K562 (cell line): Measurements from ENCODE around the gene PSMA8. TPM values are rescaled to one million over a fixed set of nuclear protein-coding genes. Genes with fewer than 3 reads are reported as not detected.

Experiments used
- ATAC-seq: fragments of 200-7000 bp; cut with Tn5 transposase; 3 replicates; pipeline ENCODE4 v1.9.1; 2020; ENCODE audit warnings: moderate library complexity
- BruUV-seq: library from RNA; stranded (reverse); fragments of 400-500 nt; replicated peaks from 2 replicates; lab custom pipeline; 2021; lab: Mats Ljungman, UMichigan
- CTCF ChIA-PET: fragments of 300-600 bp; formaldehyde crosslinking; extraction: SDS; loops from one replicate; lab custom pipeline; 2021; ENCODE audit warnings: low intra/inter-chr PET ratio; lab: Yijun Ruan, JAX
- POLR2A ChIA-PET: fragments of 300-600, 350-650 bp; sonication (Branson Sonifier 250); formaldehyde crosslinking; extraction: SDS; loops from one replicate; lab custom pipeline; 2021; ENCODE audit warnings: antibody characterized with exemption, inconsistent platforms; lab: Yijun Ruan, JAX
- DNase-seq, 4 experiments: peaks; one replicate each; pipeline versions ENCODE4 v3.0.0 to v3.0.0-alpha.2; 2011 to 2018; ENCODE audit warnings: low spot score in 3 of 4, mixed read lengths in 3 of 4; ENCODE audit errors: extremely low read depth in 1 of 4
- FAIRE-seq: peaks from 2 replicates; lab custom pipeline; 2011; peaks lifted over from hg19 to GRCh38; lab: Jason Lieb, UNC
- H2AFZ ChIP-seq: 2 replicates; pipeline ENCODE4 v1.6.0; 2011; ENCODE audit warnings: low read depth, low read length, control low read depth, inconsistent platforms
- H3K27ac ChIP-seq: fragments of 200-600 bp; 3 replicates; pipeline ENCODE4 v1.8.0; 2011; ENCODE audit warnings: low read depth, mild to moderate bottlenecking, control low read depth, inconsistent platforms, low read length, moderate library complexity, mixed read lengths; ENCODE audit errors: extremely low read depth
- H3K27me3 ChIP-seq, 2 experiments: fragments of 300-600 bp in 1 of 2; 2 replicates in 1 of 2; 3 replicates in 1 of 2; pipeline versions ENCODE4 v1.6.0 to v1.8.0; 2011; ENCODE audit warnings: inconsistent platforms in 2 of 2, low read length in 2 of 2, mild to moderate bottlenecking in 1 of 2, mixed read lengths in 1 of 2, moderate library complexity in 1 of 2; ENCODE audit not compliant: control insufficient read depth in 2 of 2, insufficient read depth in 2 of 2
- H3K36me3 ChIP-seq: fragments of 300-600 bp; 3 replicates; pipeline ENCODE4 v1.8.0; 2011; ENCODE audit warnings: mild to moderate bottlenecking, low read length, inconsistent platforms; ENCODE audit not compliant: control insufficient read depth, insufficient read depth
- H3K4me1 ChIP-seq, 2 experiments: fragments of 200-600 bp in 1 of 2; replicated peaks in 1 of 2; 2 replicates in 1 of 2; 3 replicates in 1 of 2; pipeline versions ENCODE4 v1.5.1 to v1.8.0; 2011; ENCODE audit warnings: inconsistent platforms in 2 of 2, low read length in 2 of 2, mild to moderate bottlenecking in 1 of 2, mixed read lengths in 1 of 2, moderate library complexity in 1 of 2; ENCODE audit not compliant: control insufficient read depth in 2 of 2, insufficient read depth in 2 of 2
- H3K4me2 ChIP-seq: 2 replicates; pipeline ENCODE4 v1.6.1; 2011; ENCODE audit warnings: low read length, control low read depth, inconsistent platforms, mixed read lengths; ENCODE audit not compliant: insufficient read depth
- H3K4me3 ChIP-seq: fragments of 200-600 bp; sonication (generic), shearing (Covaris generic); 2 replicates; pipeline ENCODE4 v1.5.1; 2016; ENCODE audit warnings: control low read depth, inconsistent platforms
- H3K79me2 ChIP-seq: fragments of 200-600 bp; 3 replicates; pipeline ENCODE4 v1.8.0; 2011; ENCODE audit warnings: low read length, inconsistent platforms; ENCODE audit not compliant: control insufficient read depth, insufficient read depth
- H3K9ac ChIP-seq, 2 experiments: 2 replicates each; pipeline versions ENCODE4 v1.6.0 to v1.6.1; 2011; ENCODE audit warnings: low read depth in 2 of 2, low read length in 2 of 2, control low read depth in 1 of 2, inconsistent platforms in 1 of 2, mild to moderate bottlenecking in 1 of 2, mixed read lengths in 1 of 2; ENCODE audit not compliant: insufficient read depth in 1 of 2
- H3K9me1 ChIP-seq: one replicate; pipeline ENCODE4 v1.6.0; 2011; ENCODE audit warnings: inconsistent platforms, mild to moderate bottlenecking, low read length, moderate library complexity; ENCODE audit not compliant: control insufficient read depth, insufficient read depth
- H3K9me3 ChIP-seq: replicated peaks from 2 replicates; pipeline ENCODE4 v1.5.1; 2011; ENCODE audit warnings: low read depth, low read length, inconsistent platforms; ENCODE audit not compliant: control insufficient read depth, insufficient read depth
- H4K20me1 ChIP-seq: replicated peaks from 2 replicates; pipeline ENCODE4 v1.6.1; 2011; ENCODE audit warnings: low read length, inconsistent platforms, mixed read lengths; ENCODE audit not compliant: control insufficient read depth, insufficient read depth
- CHD4 ChIP-seq: fragments of 200-600 bp; sonication (generic); IDR thresholded peaks from 3 replicates; pipeline ENCODE4 v1.6.1; 2012; ENCODE audit warnings: low read depth, mild to moderate bottlenecking, mixed read lengths, low read length, inconsistent platforms; ENCODE audit not compliant: insufficient read depth, insufficient replicate concordance, poor library complexity, severe bottlenecking
- CTCF ChIP-seq, 3 experiments: IDR thresholded peaks in 2 of 3; conservative IDR thresholded peaks in 1 of 3; 2 replicates each; pipeline ENCODE4 v1.5.1; 2011 to 2012; ENCODE audit warnings: low read length in 3 of 3, mild to moderate bottlenecking in 3 of 3, control low read depth in 2 of 3, improper control_type of control experiment in 1 of 3, inconsistent platforms in 1 of 3, low read depth in 1 of 3, mixed read lengths in 1 of 3, moderate library complexity in 1 of 3; ENCODE audit not compliant: insufficient read depth in 2 of 3
- CTCFL ChIP-seq: IDR thresholded peaks from 2 replicates; pipeline ENCODE4 v1.6.1; 2011; ENCODE audit warnings: borderline replicate concordance, low read depth, mild to moderate bottlenecking, moderate library complexity, low read length; ENCODE audit not compliant: insufficient read depth, poor library complexity, severe bottlenecking
- MLLT1 ChIP-seq, 2 experiments: fragments of 450-650 bp; IDR thresholded peaks; 2 replicates each; pipeline ENCODE4 v1.6.1; 2016
- NFIC ChIP-seq: fragments of 450-650 bp; IDR thresholded peaks from 2 replicates; pipeline ENCODE4 v1.6.1; 2017; ENCODE audit warnings: mild to moderate bottlenecking, inconsistent platforms
- RAD21 ChIP-seq, 2 experiments: fragments of 250-450 bp in 1 of 2; fragments of 450-650 bp in 1 of 2; sonication (Bioruptor Pico) in 1 of 2; formaldehyde crosslinking in 1 of 2; IDR thresholded peaks in 1 of 2; conservative IDR thresholded peaks in 1 of 2; 2 replicates each; pipeline versions ENCODE4 v1.4.0 to v1.8.0; 2020 to 2022; ENCODE audit warnings: mild to moderate bottlenecking in 2 of 2, moderate library complexity in 1 of 2
- RCOR1 ChIP-seq, 2 experiments: IDR thresholded peaks; 2 replicates each; pipeline ENCODE4 v1.6.1; 2012; ENCODE audit warnings: low read depth in 2 of 2, low read length in 2 of 2, borderline replicate concordance in 1 of 2, improper control_type of control experiment in 1 of 2
- SMC3 ChIP-seq: conservative IDR thresholded peaks from 2 replicates; pipeline ENCODE4 v1.6.1; 2011; ENCODE audit warnings: low read depth, low read length, improper control_type of control experiment; ENCODE audit not compliant: insufficient read depth
- TCFL5 ChIP-seq: fragments of 250-450 bp; sonication (Bioruptor Pico); conservative IDR thresholded peaks from 2 replicates; pipeline ENCODE4 v1.6.1; 2021; ENCODE audit warnings: mild to moderate bottlenecking, moderate library complexity, matching md5 sums
- WGBS: fragments of 100-300 bp; shearing (Covaris generic); methylation state at CpG from one replicate; pipeline ENCODE4 v1.1.6; 2016; ENCODE audit warnings: low coverage, mixed read lengths; ENCODE audit not compliant: insufficient coverage; ENCODE audit errors: missing lambda C conversion rate; 5-methylcytosine and 5-hydroxymethylcytosine counted together
- in situ Hi-C: fragments of 300-500 bp; cut with MboI; formaldehyde crosslinking; loops from 4 replicates; pipeline ENCODE4 v1.15.0; 2018; ENCODE audit warnings: inconsistent platforms, mixed read lengths
- intact Hi-C: fragments of 100-400 bp; cut with micrococcal nuclease; formaldehyde crosslinking; loops from 2 replicates; pipeline ENCODE4 v1.14.2; 2022
- polyA plus RNA-seq, 8 experiments: library from polyadenylated mRNA; depleted of rRNA in 4 of 8; stranded (reverse) in 5 of 8; unstranded in 3 of 8; fragments of >200 nt; fragmentation: Nextera tagmentation in 2 of 8; fragmentation: Illumina TruSeq in 1 of 8; extraction: Ambion mirVana in 2 of 8; extraction: Trizol in 1 of 8; gene quantifications; 2 replicates each; pipeline versions ENCODE4 v1.2.1 to v1.2.3, GENCODE V29; 2011 to 2014; ENCODE audit warnings: inconsistent platforms in 1 of 8, missing spikeins in 1 of 8
- total RNA-seq, 7 experiments: library from RNA; depleted of rRNA in 6 of 7; stranded (reverse); fragments of >200 nt in 6 of 7; fragmentation: Illumina TruSeq in 2 of 7; extraction: Trizol in 2 of 7; gene quantifications; 2 replicates each; pipeline versions ENCODE4 v1.2.1 to v1.2.3, GENCODE V29; 2011 to 2021; ENCODE audit warnings: low replicate concordance in 1 of 7

The PSMA8 gene
- total and polyA plus RNA-seq, 9 of the 15 experiments (the other 6 are each of a cell fraction or from before 2014, with no cell fraction given): not detected

- no peak overlapping the region for H2AFZ ChIP-seq
- no peaks in the 10 kb centered on the region for H3K36me3 ChIP-seq
- POLR2A ChIA-PET: interaction anchor here (1.0 to 1.5 kb wide), 2 partner anchors 10 to 15 kb away, joined by 3 to 4 read pairs; no protein-coding TSS in a partner anchor
- peak; percentile 97 for ATAC-seq
- H3K9ac ChIP-seq: no peak overlapping the region
- FAIRE-seq: peak; percentile 78
- H3K9me3 ChIP-seq: no peaks in the 10 kb centered on the region
- TF ChIP-seq TCFL5 (CRISPR knock-in tag): no peak
- no peak for TF ChIP-seq CHD4
- peak; percentile 58 to 71 (median 67); a peak in 5 of 6 replicates for TF ChIP-seq CTCF (IDR thresholded peaks at IDR 0.05 in 2 of 3, conservative IDR thresholded peaks at IDR 0.05 in 1 of 3; ENCODE audit: insufficient read depth in 2 of 3, low read depth in 1 of 3, low read length in 3 of 3)
- peak; percentile 63 for TF ChIP-seq NFIC
- TF ChIP-seq CTCFL: peak; percentile 50
- 0 out of 2 replicates have a peak, but pooled peaks have one; percentile 16 for TF ChIP-seq SMC3
- TF ChIP-seq MLLT1 (IDR thresholded peaks at IDR 0.05): no peak
- peak in 1 of 2 experiments; percentile 59; a peak in 2 of 4 replicates for TF ChIP-seq RAD21 (CRISPR knock-in tag; conservative IDR thresholded peaks at IDR 0.05 in 1 of 2, IDR thresholded peaks at IDR 0.05 in 1 of 2)
- TF ChIP-seq RCOR1 (IDR thresholded peaks at IDR 0.05; ENCODE audit: borderline replicate concordance in 1 of 2, low read depth in 2 of 2, low read length in 2 of 2): 0 out of 4 replicates have a peak, but pooled peaks of 1 of the 2 experiments have one; percentile 22
- TF ChIP-seq, all 486 proteins: peak for 6
- H3K9me1 ChIP-seq: no peaks in the 10 kb centered on the region
- BruUV-seq: no TSS peak
- intact Hi-C loops (no loop called here), in situ Hi-C loops (no loop called here)
- no peak overlapping the region for H3K4me2 ChIP-seq
- WGBS: 9% methylated on average over 5 of the region's 5 CpGs
- CTCF ChIA-PET: no interaction called here
- H3K27me3 ChIP-seq: peaks cover 0 to 3% of the 10 kb centered on the region in 2 experiments; a peak in 2 of 5 replicates
- peak in 2 of 4 experiments; percentile 53 to 70 for DNase-seq
- no peak overlapping the region for H3K27ac ChIP-seq
- no peaks in the 10 kb centered on the region for H3K4me1 ChIP-seq
- no peaks in the 10 kb centered on the region for H4K20me1 ChIP-seq
- no peaks in the 10 kb centered on the region for H3K79me2 ChIP-seq
- H3K4me3 ChIP-seq: no peak overlapping the region
Measured at GRCh38 chr18:26103579-26103978, 30.1 kb upstream of the PSMA8 start.
